IPS DF 4.7 (cell line): ENCODE results near the gene B3GNT3.
"Not testable (repeated sequence)": the region's sequence is repeated elsewhere in the genome, so short reads cannot be mapped to it uniquely, and the experiment has no call there.

ENCODE experiments used
- DNase-seq: peaks from one replicate; pipeline ENCODE4 v3.0.0-alpha.2; 2013; ENCODE audit warnings: low spot score; ENCODE audit errors: extremely low read depth

B3GNT3 gene

DNA sequence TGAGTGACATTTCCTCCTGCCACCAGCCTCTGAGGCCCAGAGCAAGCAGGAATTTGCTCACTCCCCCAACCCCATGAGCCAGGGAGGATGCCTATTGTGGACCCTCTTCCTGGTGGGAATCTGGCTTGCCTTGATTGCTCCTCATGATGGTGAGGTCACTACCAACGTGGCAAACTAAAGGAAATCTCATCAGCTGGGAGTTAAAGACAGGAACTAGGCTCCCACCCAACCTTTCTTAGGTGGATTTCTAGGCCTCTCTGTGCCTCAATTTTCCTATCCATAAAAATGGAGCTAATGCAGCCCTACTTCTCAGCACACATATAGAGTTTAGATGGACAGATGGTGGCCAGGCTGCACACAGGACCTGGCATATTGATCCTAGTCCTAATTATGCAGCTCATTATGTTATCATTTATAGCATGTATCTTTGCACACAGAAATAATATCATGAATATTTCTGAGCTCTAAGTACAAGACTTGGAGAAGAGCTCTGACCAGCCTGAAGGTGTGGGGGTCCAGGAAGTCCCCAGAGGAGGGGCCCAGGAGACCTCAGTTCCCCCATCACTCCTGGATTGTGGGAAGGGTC is 2.0 kb downstream of the B3GNT3 start:
- no peak for DNase-seq

- no peak for DNase-seq
Observed at GRCh38 chr19:17797424-17798201, 2.7 kb downstream of the B3GNT3 start.

DNA sequence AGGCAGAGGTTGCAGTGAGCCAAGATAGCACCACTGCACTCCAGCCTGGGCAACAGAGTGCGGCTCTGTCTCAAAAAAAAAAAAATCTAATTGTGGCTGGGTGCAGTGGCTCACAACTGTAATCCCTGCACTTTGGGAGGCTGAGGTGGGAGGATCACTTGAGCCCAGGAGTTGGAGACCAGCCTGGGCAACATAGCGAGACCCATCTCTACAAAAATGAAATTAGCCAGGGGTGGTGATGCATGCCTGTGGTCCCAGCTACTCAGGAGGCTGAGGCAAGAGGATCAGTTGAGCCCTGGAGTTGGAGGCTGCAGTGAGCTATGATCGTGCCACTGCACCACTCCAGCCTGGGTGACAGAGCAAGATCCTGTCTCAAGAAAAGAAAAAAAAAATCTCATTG is 3.7 kb downstream of the B3GNT3 start:
- not testable (repeated sequence) for DNase-seq

DNA sequence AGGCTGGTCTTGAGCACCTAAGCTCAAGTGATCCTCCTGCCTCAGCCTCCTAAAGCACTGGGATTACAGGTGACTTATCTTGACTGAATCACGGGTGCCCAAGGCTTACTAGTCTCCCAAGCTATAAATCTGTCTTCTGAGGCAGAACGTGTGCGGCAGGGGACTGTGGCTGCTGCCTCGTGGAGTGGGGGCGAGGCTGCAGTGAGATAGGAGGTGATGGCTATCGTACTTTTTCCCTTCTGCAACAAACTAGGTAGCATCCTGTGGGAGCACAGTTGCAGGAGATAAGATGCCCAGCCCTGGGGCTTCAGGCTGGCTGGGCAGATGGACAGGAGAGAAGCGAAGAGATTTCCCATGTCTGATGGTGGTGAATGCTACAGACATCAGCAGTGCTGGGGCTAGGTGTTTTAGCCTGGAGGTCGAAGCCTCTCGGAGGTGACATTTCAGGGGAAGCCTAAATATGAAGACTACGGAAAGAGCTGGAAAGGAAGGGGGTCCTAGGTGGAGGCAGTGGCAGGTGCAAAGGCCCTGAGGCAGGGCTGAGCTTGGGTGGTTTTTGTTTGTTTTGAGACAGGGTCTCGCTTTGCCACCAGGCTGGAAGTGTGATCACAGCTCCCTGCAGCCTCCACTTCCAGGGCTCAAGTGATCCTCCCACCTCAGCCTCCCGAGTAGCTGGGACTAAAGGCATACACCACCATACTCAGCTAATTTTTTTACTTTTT is 7.4 kb downstream of the B3GNT3 start:
- DNase-seq: no peak

DNA sequence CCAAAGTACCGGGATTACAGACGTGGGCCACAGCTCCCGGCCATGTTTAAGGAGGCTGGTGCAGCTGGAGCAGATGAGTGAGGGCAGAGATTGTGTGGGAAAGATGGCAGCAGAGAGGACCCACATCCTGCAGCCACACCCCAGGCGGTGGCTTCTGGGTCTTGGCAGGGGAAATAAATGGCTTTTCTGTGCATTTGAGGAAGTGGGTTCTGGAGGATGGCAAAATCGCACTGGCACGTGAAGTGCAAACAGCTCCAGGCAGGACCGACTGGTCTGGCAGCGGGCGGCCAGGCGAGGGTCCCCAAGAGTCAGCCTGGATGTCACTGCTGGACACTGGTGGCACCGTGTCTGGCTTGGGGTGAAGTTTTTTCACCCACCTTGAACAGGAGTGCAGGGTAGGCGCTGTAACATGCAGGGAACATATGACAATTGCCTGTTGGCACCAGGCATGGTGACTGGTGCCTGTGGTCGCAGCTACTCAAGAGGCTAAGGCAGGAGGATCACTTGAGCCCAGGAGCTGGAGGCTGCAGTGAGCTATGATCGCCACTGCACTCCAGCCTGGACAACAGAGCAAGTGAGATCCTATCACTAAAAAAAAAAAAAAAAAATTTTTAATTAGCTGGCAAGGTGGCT is 8.4 kb downstream of the B3GNT3 start:
- no peak for DNase-seq

DNA sequence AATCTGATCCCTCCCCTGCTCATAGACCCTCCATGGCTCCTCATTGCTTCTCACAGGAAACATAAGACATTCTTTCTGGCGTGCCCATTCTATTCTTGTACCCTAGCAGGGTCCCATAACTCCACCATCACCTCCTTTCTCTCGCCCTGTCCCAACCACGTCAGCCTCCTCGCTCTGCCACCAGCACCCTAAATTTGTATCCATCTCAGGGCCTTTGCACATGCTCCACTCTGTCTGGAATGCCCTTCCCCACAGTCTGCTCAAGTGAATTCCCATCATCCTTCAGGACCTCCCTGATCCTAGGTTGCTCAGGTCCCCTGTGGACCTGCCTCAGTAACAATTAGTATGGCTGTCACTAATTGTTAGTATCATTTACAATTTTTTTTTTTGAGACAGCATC is 10.5 kb downstream of the B3GNT3 start:
- no peak for DNase-seq

DNA sequence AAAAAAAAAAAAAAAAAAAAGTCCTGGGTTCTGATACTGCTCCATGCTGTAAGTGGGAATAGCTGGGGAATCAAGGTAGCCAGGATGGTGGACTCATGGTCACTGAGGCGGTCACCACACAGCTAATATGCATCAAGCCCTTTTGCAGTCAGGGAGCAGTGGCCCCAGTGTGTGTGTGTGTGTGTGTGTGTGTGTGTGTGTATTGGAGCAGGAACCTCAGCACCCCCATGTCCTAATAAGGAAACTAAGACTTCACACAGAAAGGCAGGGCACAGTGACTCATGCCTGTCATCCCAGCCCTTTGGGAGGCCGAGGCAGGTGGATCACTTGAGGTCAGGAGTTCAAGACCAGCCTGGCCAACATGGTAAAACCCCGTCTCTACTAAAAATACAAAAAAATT is 12.0 kb downstream of the B3GNT3 start:
- no peak for DNase-seq

- DNase-seq: no peak
Observed at GRCh38 chr19:17807731-17808316, 12.9 kb downstream of the B3GNT3 start.

GRCh38 chr19:17811103-17811502 is 16.2 kb downstream of the B3GNT3 start:
- DNase-seq: no peak

- DNase-seq: no peak
Observed at GRCh38 chr19:17811681-17812080, 16.7 kb downstream of the B3GNT3 start.

DNA sequence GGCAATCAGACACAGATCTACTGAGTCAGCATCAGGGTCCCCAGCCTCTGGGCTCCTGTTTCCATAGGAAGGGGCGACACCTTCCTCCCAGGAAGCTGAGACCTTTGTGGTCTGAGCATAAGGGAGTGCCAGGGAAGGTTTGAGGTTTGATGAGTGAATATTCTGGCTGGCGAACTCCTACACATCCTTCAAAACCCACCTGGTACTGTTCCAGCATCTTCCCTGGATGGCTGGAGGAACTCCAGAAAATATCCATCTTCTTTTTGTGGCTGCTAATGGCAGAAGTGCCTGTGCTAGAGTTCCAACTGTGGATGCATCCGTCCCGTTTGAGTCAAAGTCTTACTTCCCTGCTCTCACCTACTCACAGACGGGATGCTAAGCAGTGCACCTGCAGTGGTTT is 17.2 kb downstream of the B3GNT3 start:
- DNase-seq: no peak

- no peak for DNase-seq
Observed at GRCh38 chr19:17817668-17818363, 22.9 kb downstream of the B3GNT3 start.

DNA sequence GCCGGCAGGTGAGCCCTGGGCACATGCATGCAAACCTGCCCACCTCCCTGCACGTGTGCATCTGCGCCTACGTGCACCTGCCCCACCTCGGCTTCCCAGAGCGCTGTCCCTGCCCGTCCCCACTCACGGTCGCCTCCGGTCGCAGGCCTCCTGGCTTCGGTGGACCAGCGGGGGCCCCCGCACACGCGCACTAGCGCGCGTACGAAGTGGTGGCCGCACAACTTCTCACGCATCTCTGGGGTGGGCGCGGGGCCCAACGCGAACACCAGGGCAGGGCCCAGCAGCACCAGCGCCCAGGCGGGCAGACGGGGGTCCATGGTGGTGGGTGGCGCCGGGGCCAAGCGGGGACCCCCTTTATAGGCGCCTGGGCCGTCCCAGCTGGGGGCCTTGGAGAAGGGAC is 26.3 kb downstream of the B3GNT3 start, which contains the start of gene INSL3:
Gene INSL3, minus strand, starts transcription at position 330 of the 400 bp plus-strand sequence. Its CDS starts 13 bp downstream, at position 317.
- no peak for DNase-seq

- no peak for DNase-seq
Observed at GRCh38 chr19:17824339-17824738, 29.4 kb downstream of the B3GNT3 start.

- no peak for DNase-seq
Observed at GRCh38 chr19:17826508-17827056, 31.6 kb downstream of the B3GNT3 start.

DNA sequence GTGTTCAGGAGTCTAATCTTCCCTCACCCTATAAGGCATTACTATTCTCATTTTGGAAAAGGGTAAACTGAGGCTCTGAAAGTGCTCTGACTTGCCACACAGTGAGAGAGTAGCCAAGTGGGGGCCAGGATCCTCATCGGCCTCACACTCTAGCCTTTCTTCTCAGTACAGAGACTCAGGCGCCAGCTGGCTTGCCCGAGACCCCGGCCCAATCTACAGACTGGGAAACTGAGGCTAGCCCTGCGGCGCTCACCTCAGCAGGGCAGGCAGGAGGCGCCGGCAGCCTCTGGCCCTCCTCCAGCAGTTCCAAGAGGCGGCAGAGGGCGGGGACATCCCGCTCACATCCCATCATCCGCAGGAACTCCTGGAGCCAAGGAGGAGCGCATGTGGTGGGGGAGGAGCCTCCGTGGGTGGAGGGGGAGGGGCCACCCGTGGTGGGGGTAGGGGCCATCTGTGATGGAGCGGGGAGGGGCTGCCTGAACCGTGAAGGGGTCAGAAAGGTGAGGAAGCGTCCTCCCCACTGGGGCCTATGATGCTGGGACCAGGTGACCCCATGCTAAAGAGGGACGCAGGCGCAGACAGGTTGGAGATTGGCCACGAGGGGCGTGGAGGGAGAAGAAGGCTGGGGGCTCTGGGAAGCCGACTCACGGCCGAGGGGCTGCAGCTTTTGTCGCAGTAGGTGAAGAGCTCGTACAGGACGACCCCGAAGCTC is 35.1 kb downstream of the B3GNT3 start:
- peak; percentile 56 for DNase-seq

GRCh38 chr19:17830567-17831418 is 35.9 kb downstream of the B3GNT3 start:
- peak; percentile 79 for DNase-seq

DNA sequence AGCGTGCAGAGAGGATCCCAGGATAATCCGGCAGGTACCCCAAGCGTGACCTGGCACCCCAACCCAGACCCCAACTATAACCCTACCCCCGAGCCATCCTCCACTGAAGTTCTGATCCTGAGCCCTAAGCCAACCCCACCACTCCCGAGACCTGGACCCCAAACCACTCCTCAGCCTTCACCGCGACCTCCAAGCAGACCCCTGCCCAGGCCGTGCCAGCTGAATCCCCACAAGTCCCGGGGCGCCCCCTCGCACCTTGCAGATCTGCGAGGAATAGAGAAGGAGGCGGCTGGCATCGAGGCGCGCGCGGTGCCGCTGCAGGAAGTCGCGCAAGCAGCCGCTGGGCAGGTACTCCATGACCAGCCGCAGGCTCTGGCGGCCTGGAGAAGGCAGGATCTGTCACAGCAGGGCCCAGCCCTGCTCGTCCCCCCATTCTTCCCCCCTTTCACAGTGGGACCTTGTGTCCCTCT is 36.5 kb downstream of the B3GNT3 start:
- no peak for DNase-seq
